Kasumi-1 (cell line): ENCODE data around the gene GATA6.
"Not testable (repeated sequence)": the region's sequence is repeated elsewhere in the genome, so short reads cannot be mapped to it uniquely, and the experiment has no call there.

Experiments
- DNase-seq, 2 experiments: peaks; one replicate each; lab custom pipeline; 2025; lab: John Stamatoyannopoulos, UW

GATA6 gene

GRCh38 chr18:22204996-22205395 is 35.6 kb downstream of the GATA6 start:
- no peak for DNase-seq

- no peak for DNase-seq
Observed at GRCh38 chr18:22207021-22207758, 37.8 kb downstream of the GATA6 start.

GRCh38 chr18:22210311-22210754 is 40.9 kb downstream of the GATA6 start:
- no peak for DNase-seq

GRCh38 chr18:22211657-22212056 is 42.3 kb downstream of the GATA6 start:
- DNase-seq = peak; percentile 45 to 57

- no peak for DNase-seq
Observed at GRCh38 chr18:22213333-22213973, 44.1 kb downstream of the GATA6 start.

- peak; percentile 28 for DNase-seq
Observed at GRCh38 chr18:22214731-22215528, 45.5 kb downstream of the GATA6 start.

GRCh38 chr18:22218835-22219234 is 49.4 kb downstream of the GATA6 start:
- no peak for DNase-seq

- no peak for DNase-seq
Observed at GRCh38 chr18:22219568-22220355, 50.4 kb downstream of the GATA6 start.

GRCh38 chr18:22220585-22220984 is 51.2 kb downstream of the GATA6 start:
- not testable (repeated sequence) for DNase-seq

- DNase-seq = peak; percentile 47 to 50
Observed at GRCh38 chr18:22221350-22221749, 52.0 kb downstream of the GATA6 start.

GRCh38 chr18:22223254-22223964 is 54.0 kb downstream of the GATA6 start:
- DNase-seq = no peak

GRCh38 chr18:22223965-22224322 is 54.6 kb downstream of the GATA6 start:
- no peak for DNase-seq

- no peak for DNase-seq
Observed at GRCh38 chr18:22224339-22224738, 55.0 kb downstream of the GATA6 start.

GRCh38 chr18:22226801-22227200 is 57.4 kb downstream of the GATA6 start:
- DNase-seq = no peak

GRCh38 chr18:22228976-22229375 is 59.6 kb downstream of the GATA6 start:
- no peak for DNase-seq

GRCh38 chr18:22229456-22230124 is 60.2 kb downstream of the GATA6 start:
- no peak for DNase-seq

GRCh38 chr18:22230471-22230945 is 61.1 kb downstream of the GATA6 start:
- no peak for DNase-seq

GRCh38 chr18:22233266-22233665 is 63.9 kb downstream of the GATA6 start:
- DNase-seq = no peak

- no peak for DNase-seq
Observed at GRCh38 chr18:22238036-22238435, 68.6 kb downstream of the GATA6 start.

GRCh38 chr18:22238681-22239080 is 69.3 kb downstream of the GATA6 start:
- DNase-seq = no peak

- no peak for DNase-seq
Observed at GRCh38 chr18:22241921-22242361, 72.6 kb downstream of the GATA6 start.
